Bone marrow (tissue), 2 donors: ENCODE results near the gene GPR87.

Source experiments
- DNase-seq, 2 donors: peaks; one replicate each; lab custom pipeline; 2025; lab: John Stamatoyannopoulos, UW

GPR87 gene

GRCh38 chr3:151282921-151283320 lies 33.7 kb downstream of the GPR87 start:
- peak in 1 of 2 donors; percentile 73 for DNase-seq

- DNase-seq, result no peak
Observed at GRCh38 chr3:151281671-151282324, 34.8 kb downstream of the GPR87 start.

- DNase-seq, result peak in 1 of 2 donors; percentile 93
Observed at GRCh38 chr3:151278230-151278629, 38.4 kb downstream of the GPR87 start, which contains the start of gene P2RY14. Gene P2RY14 (minus strand): TSS chr3:151278542. CDS start chr3:151214316, 64,226 bp downstream.

GRCh38 chr3:151276687-151277042 lies 40.0 kb downstream of the GPR87 start:
- DNase-seq, result no peak

- DNase-seq, result no peak
Observed at GRCh38 chr3:151276038-151276686, 40.5 kb downstream of the GPR87 start.

- DNase-seq, result peak in 1 of 2 donors; percentile 8
Observed at GRCh38 chr3:151275091-151275490, 41.5 kb downstream of the GPR87 start.

GRCh38 chr3:151269631-151270030 lies 47.0 kb downstream of the GPR87 start:
- no peak for DNase-seq

GRCh38 chr3:151268267-151269235 lies 48.1 kb downstream of the GPR87 start:
- DNase-seq, result no peak

- no peak for DNase-seq
Observed at GRCh38 chr3:151267066-151267465, 49.6 kb downstream of the GPR87 start.

- peak; percentile 7 to 92 for DNase-seq
Observed at GRCh38 chr3:151265866-151266265, 50.8 kb downstream of the GPR87 start.

GRCh38 chr3:151265166-151265565 lies 51.5 kb downstream of the GPR87 start:
- no peak for DNase-seq

GRCh38 chr3:151264605-151265004 lies 52.0 kb downstream of the GPR87 start:
- DNase-seq, result no peak

GRCh38 chr3:151262871-151263525 lies 53.6 kb downstream of the GPR87 start:
- no peak for DNase-seq

GRCh38 chr3:151259664-151260063 lies 57.0 kb downstream of the GPR87 start:
- no peak for DNase-seq

- DNase-seq, result no peak
Observed at GRCh38 chr3:151256749-151257148, 59.9 kb downstream of the GPR87 start.

GRCh38 chr3:151248772-151249337 lies 67.8 kb downstream of the GPR87 start:
- no peak for DNase-seq
